CD4-positive, alpha-beta T cell treated with Interleukin-6 for 4 hours (primary cell): ENCODE data around the gene KIAA1210.

Source experiments
- DNase-seq: peaks from one replicate; pipeline ENCODE4 v3.0.0-alpha.2; 2020; ENCODE audit warnings: mixed read lengths

Gene KIAA1210

GRCh38 chrX:119127650-119128049, at the start of gene KIAA1210:
Gene KIAA1210 (minus strand): TSS chrX:119127812. CDS start chrX:119123642, 4,170 bp downstream.
- no peak for DNase-seq

- DNase-seq = no peak
These were observed 49.7 kb upstream of the KIAA1210 start for GRCh38 chrX:119177278-119177677.

- DNase-seq = no peak
These were observed 47.3 kb upstream of the KIAA1210 start for GRCh38 chrX:119174900-119175299.

- DNase-seq = no peak
These were observed 40.5 kb upstream of the KIAA1210 start for GRCh38 chrX:119168104-119168503.

- DNase-seq = no peak
These were observed 30.6 kb upstream of the KIAA1210 start for GRCh38 chrX:119158226-119158625.

- no peak for DNase-seq
These were observed 28.6 kb upstream of the KIAA1210 start for GRCh38 chrX:119156241-119156640.

GRCh38 chrX:119155416-119156035, 27.9 kb upstream of the KIAA1210 start:
- DNase-seq = no peak

- no peak for DNase-seq
These were observed 23.4 kb upstream of the KIAA1210 start for GRCh38 chrX:119151051-119151380.

GRCh38 chrX:119150163-119151050, 22.8 kb upstream of the KIAA1210 start:
- no peak for DNase-seq

- no peak for DNase-seq
These were observed 19.9 kb upstream of the KIAA1210 start for GRCh38 chrX:119147486-119147885.

GRCh38 chrX:119145241-119145653, 17.6 kb upstream of the KIAA1210 start:
- no peak for DNase-seq

- DNase-seq = no peak
These were observed 6.9 kb upstream of the KIAA1210 start for GRCh38 chrX:119134466-119134865.

GRCh38 chrX:119132961-119133360, 5.3 kb upstream of the KIAA1210 start:
- no peak for DNase-seq

- no peak for DNase-seq
These were observed 4.7 kb upstream of the KIAA1210 start for GRCh38 chrX:119132316-119132715.

- DNase-seq = no peak
These were observed 3.3 kb upstream of the KIAA1210 start for GRCh38 chrX:119130911-119131310.

- no peak for DNase-seq
These were observed 6.3 kb downstream of the KIAA1210 start for GRCh38 chrX:119121341-119121740.

- DNase-seq = peak; percentile 47
These were observed 8.7 kb downstream of the KIAA1210 start for GRCh38 chrX:119118780-119119395.

GRCh38 chrX:119107206-119107605, 20.4 kb downstream of the KIAA1210 start:
- DNase-seq = no peak

- DNase-seq = no peak
These were observed 21.8 kb downstream of the KIAA1210 start for GRCh38 chrX:119105826-119106225.

GRCh38 chrX:119101168-119101567, 26.4 kb downstream of the KIAA1210 start:
- DNase-seq = no peak

- DNase-seq = no peak
These were observed 31.7 kb downstream of the KIAA1210 start for GRCh38 chrX:119095936-119096335.

- no peak for DNase-seq
These were observed 32.8 kb downstream of the KIAA1210 start for GRCh38 chrX:119094819-119095218.

- no peak for DNase-seq
These were observed 33.4 kb downstream of the KIAA1210 start for GRCh38 chrX:119093991-119094735.
